PC-3 (cell line): ENCODE results near the gene IPCEF1. TPM values are rescaled to one million over a fixed set of nuclear protein-coding genes. Genes with fewer than 3 reads are reported as not detected.

Source experiments
- ATAC-seq: fragments of 200-7000 bp; cut with Tn5 transposase; 2 replicates; pipeline ENCODE4 v1.9.1; 2020; ENCODE audit warnings: mild to moderate bottlenecking, moderate library complexity
- BruUV-seq: library from RNA; stranded (reverse); fragments of 400-500 nt; replicated peaks from 2 replicates; lab custom pipeline; 2021; lab: Mats Ljungman, UMichigan
- CTCF ChIA-PET: fragments of 300-600 bp; sonication (Branson Sonifier 250); formaldehyde crosslinking; loops from one replicate; lab custom pipeline; 2022; ENCODE audit warnings: antibody characterized with exemption; lab: Charles Lee
- POLR2A ChIA-PET: fragments of 300-600 bp; sonication (Branson Sonifier 250); formaldehyde crosslinking; loops from one replicate; lab custom pipeline; 2022; ENCODE audit warnings: antibody characterized with exemption; ENCODE audit not compliant: unreplicated experiment; lab: Charles Lee
- DNase-seq: peaks from one replicate; pipeline ENCODE4 v3.0.0-alpha.2; 2015
- H2AFZ ChIP-seq: fragments of 300-600 bp; sonication (generic); 2 replicates; pipeline ENCODE4 v1.6.0; 2016; ENCODE audit warnings: antibody characterized with exemption, low read length
- H3F3A ChIP-seq: fragments of 300-600 bp; sonication (generic); one replicate; pipeline ENCODE4 v1.6.0; 2017; ENCODE audit warnings: antibody characterized with exemption, low read length, control low read depth, mild to moderate bottlenecking; ENCODE audit not compliant: unreplicated experiment
- H3K27ac ChIP-seq: fragments of 300-600 bp; sonication (generic); 2 replicates; pipeline ENCODE4 v1.5.1; 2016; ENCODE audit warnings: mild to moderate bottlenecking, low read length
- H3K27me3 ChIP-seq: fragments of 300-600 bp; sonication (generic); 2 replicates; pipeline ENCODE4 v1.6.1; 2016; ENCODE audit warnings: low read length, mixed read lengths
- H3K36me3 ChIP-seq: fragments of 300-600 bp; sonication (generic); 2 replicates; pipeline ENCODE4 v1.6.1; 2016; ENCODE audit warnings: low read depth, mixed run types, low read length, mixed read lengths
- H3K4me1 ChIP-seq: fragments of 300-600 bp; sonication (generic); 2 replicates; pipeline ENCODE4 v1.5.1; 2016; ENCODE audit warnings: low read length; ENCODE audit not compliant: insufficient read depth
- H3K4me2 ChIP-seq: fragments of 300-600 bp; sonication (generic); 2 replicates; pipeline ENCODE4 v1.6.0; 2016; ENCODE audit warnings: low read length
- H3K4me3 ChIP-seq: fragments of 300-600 bp; sonication (generic); 2 replicates; pipeline ENCODE4 v1.5.1; 2016; ENCODE audit warnings: mild to moderate bottlenecking, low read length, mixed read lengths
- H3K79me2 ChIP-seq: fragments of 300-600 bp; sonication (generic); 2 replicates; pipeline ENCODE4 v1.6.1; 2017; ENCODE audit warnings: low read length, mixed read lengths
- H3K9ac ChIP-seq: fragments of 300-600 bp; sonication (generic); 2 replicates; pipeline ENCODE4 v1.6.0; 2016; ENCODE audit warnings: mild to moderate bottlenecking, low read length
- H3K9me2 ChIP-seq: fragments of 300-600 bp; sonication (generic); replicated peaks from 2 replicates; pipeline ENCODE4 v1.6.1; 2016; ENCODE audit warnings: mixed run types, low read length, mixed read lengths
- H3K9me3 ChIP-seq: fragments of 300-600 bp; sonication (generic); 2 replicates; pipeline ENCODE4 v1.6.1; 2016; ENCODE audit warnings: low read length, mixed read lengths
- H4K20me1 ChIP-seq: fragments of 300-600 bp; sonication (generic); 2 replicates; pipeline ENCODE4 v1.6.1; 2016; ENCODE audit warnings: low read length, mixed read lengths
- EZH2 ChIP-seq: fragments of 300-600 bp; sonication (generic); IDR thresholded peaks from one replicate; pipeline ENCODE4 v1.6.1; 2017; ENCODE audit warnings: antibody characterized with exemption, mild to moderate bottlenecking, low read length; ENCODE audit not compliant: unreplicated experiment
- EZH2phosphoT487 ChIP-seq: fragments of 300-600 bp; sonication (generic); IDR thresholded peaks from 2 replicates; pipeline ENCODE4 v1.6.1; 2018; ENCODE audit warnings: mild to moderate bottlenecking, antibody characterized with exemption, low read length, borderline replicate concordance
- intact Hi-C: fragments of 100-400 bp; cut with micrococcal nuclease; formaldehyde crosslinking; loops from 2 replicates; pipeline ENCODE4 v1.9.0; 2023
- total RNA-seq: library from RNA; depleted of rRNA; stranded (reverse); fragments of >200 nt; gene quantifications from 2 replicates; pipeline ENCODE4 v1.2.3, GENCODE V29; 2014
- TF ChIP-seq, protein P1 (sequence below): fragments of 300-600 bp; sonication (generic); conservative IDR thresholded peaks from 2 replicates; pipeline ENCODE4 v1.5.1; 2017; ENCODE audit warnings: antibody characterized with exemption, low read depth, mild to moderate bottlenecking, low read length

The IPCEF1 gene
- total RNA-seq, 1 experiment from 2014 or later = 0.29 TPM

DNA sequence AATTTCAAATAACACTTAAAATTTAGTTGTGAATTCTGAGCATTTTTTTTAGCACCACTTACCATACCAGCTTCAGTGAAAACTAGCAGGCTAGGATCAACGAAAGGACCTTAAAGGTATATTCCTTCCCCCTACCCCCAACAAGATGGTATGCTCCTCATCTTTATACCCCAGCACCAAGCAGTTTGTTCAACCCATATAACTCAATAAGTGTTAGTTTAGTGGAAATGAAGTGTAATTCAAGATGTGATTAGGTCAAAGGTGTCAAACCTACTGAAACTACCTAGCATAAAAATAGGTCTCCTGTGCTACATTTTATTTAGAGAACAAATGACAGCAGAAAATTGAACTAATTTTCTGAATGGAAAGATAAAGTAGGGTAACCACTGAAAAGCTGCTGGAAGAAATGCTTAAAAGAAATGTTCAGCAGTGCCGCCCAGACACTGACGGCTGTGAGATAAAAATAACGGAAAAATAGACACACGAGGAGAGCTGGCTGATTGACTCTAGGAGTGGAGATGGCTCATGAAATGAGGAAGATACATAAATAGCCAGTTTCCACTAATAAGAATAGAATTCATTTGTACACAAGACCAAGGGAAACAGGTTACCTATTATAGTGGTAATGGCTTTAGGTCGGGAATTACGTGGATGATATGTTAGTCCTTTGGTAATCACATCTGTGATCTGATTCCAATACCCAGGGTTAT, 94.8 kb downstream of the IPCEF1 start:
- Histone ChIP-seq H3K79me2 (no peaks in the 10 kb centered on the region), H2AFZ (no peak overlapping the region), H3K27ac (no peak overlapping the region), H3K36me3 (no peaks in the 10 kb centered on the region), H3K9me3 (no peaks in the 10 kb centered on the region), H3K9ac (no peak overlapping the region), H3K4me2 (no peak overlapping the region), H4K20me1 (no peaks in the 10 kb centered on the region), H3F3A (no peaks in the 10 kb centered on the region), H3K27me3 (no peaks in the 10 kb centered on the region), H3K4me1 (0 out of 2 replicates have a peak, but pooled peaks cover 5% of the 10 kb centered on the region), H3K9me2 (no peaks in the 10 kb centered on the region), H3K4me3 (no peak overlapping the region)
- ATAC-seq = no peak
- ChIA-PET CTCF (no interaction called here), POLR2A (no interaction called here)
- intact Hi-C loops = no loop called here
- no peak for DNase-seq
- TF ChIP-seq EZH2phosphoT487 (no peak), EZH2 (no peak)
- TF ChIP-seq, protein P1, sequence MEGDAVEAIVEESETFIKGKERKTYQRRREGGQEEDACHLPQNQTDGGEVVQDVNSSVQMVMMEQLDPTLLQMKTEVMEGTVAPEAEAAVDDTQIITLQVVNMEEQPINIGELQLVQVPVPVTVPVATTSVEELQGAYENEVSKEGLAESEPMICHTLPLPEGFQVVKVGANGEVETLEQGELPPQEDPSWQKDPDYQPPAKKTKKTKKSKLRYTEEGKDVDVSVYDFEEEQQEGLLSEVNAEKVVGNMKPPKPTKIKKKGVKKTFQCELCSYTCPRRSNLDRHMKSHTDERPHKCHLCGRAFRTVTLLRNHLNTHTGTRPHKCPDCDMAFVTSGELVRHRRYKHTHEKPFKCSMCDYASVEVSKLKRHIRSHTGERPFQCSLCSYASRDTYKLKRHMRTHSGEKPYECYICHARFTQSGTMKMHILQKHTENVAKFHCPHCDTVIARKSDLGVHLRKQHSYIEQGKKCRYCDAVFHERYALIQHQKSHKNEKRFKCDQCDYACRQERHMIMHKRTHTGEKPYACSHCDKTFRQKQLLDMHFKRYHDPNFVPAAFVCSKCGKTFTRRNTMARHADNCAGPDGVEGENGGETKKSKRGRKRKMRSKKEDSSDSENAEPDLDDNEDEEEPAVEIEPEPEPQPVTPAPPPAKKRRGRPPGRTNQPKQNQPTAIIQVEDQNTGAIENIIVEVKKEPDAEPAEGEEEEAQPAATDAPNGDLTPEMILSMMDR = no peak
- BruUV-seq = no TSS peak

- H3K4me1 ChIP-seq = 0 out of 2 replicates have a peak, but pooled peaks cover 5% of the 10 kb centered on the region
- CTCF ChIA-PET = no interaction called here
- H3K27me3 ChIP-seq = no peaks in the 10 kb centered on the region
- H3K27ac ChIP-seq = no peak overlapping the region
- H3F3A ChIP-seq = no peaks in the 10 kb centered on the region
- TF ChIP-seq, protein P1 = no peak
- TF ChIP-seq EZH2 (no peak), EZH2phosphoT487 (no peak)
- intact Hi-C loops = no loop called here
- ATAC-seq (no peak), DNase-seq (no peak)
- H3K36me3 ChIP-seq = no peaks in the 10 kb centered on the region
- POLR2A ChIA-PET = no interaction called here
- no peaks in the 10 kb centered on the region for H4K20me1 ChIP-seq
- no TSS peak for BruUV-seq
- H3K79me2 ChIP-seq = no peaks in the 10 kb centered on the region
- H3K4me2 ChIP-seq = no peak overlapping the region
- H2AFZ ChIP-seq = no peak overlapping the region
- no peaks in the 10 kb centered on the region for H3K9me3 ChIP-seq
- no peak overlapping the region for H3K9ac ChIP-seq
- H3K4me3 ChIP-seq = no peak overlapping the region
- no peaks in the 10 kb centered on the region for H3K9me2 ChIP-seq
Observed at GRCh38 chr6:154258064-154258757, 98.4 kb downstream of the IPCEF1 start.

DNA sequence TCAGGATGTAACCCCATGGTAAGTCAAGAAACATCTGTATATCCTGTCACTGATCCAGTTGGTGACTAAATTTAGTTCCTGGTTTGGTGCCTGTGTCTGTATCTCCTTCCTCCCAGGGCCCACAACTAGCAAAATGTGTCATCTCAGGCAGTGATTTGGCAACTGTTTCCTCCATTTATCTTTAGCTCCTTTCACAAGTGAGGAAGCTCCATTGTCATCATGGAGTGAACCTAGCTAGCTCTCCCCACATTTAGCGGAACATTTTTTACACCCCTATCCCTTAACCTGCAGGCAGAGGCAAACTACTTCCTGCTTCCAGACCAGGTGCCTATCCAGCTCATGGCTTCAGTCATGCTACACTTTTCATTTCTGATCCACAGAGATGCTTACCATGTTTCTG, 99.5 kb downstream of the IPCEF1 start:
- ATAC-seq = no peak
- no peak overlapping the region for H3K9ac ChIP-seq
- H3K27ac ChIP-seq = no peak overlapping the region
- H3F3A ChIP-seq = no peaks in the 10 kb centered on the region
- CTCF ChIA-PET = no interaction called here
- no peak for TF ChIP-seq EZH2phosphoT487
- no peak for TF ChIP-seq EZH2
- TF ChIP-seq, protein P1 = no peak
- no peak overlapping the region for H3K4me2 ChIP-seq
- no peaks in the 10 kb centered on the region for H3K9me3 ChIP-seq
- no peak overlapping the region for H3K4me3 ChIP-seq
- intact Hi-C loops = no loop called here
- POLR2A ChIA-PET = no interaction called here
- no peak for DNase-seq
- 0 out of 2 replicates have a peak, but pooled peaks cover 5% of the 10 kb centered on the region for H3K4me1 ChIP-seq
- no peaks in the 10 kb centered on the region for H3K27me3 ChIP-seq
- H4K20me1 ChIP-seq = no peaks in the 10 kb centered on the region
- no TSS peak for BruUV-seq
- H3K9me2 ChIP-seq = no peaks in the 10 kb centered on the region
- H2AFZ ChIP-seq = no peak overlapping the region
- H3K79me2 ChIP-seq = no peaks in the 10 kb centered on the region
- no peaks in the 10 kb centered on the region for H3K36me3 ChIP-seq
